Fibroblast of skin of left quadriceps (primary cell): ENCODE data around the gene CCL27.
"Not testable (repeated sequence)": the region's sequence is repeated elsewhere in the genome, so short reads cannot be mapped to it uniquely, and the experiment has no call there.

ENCODE experiments used
- DNase-seq, 2 experiments: peaks; one replicate each; pipeline ENCODE4 v3.0.0-alpha.2; 2013; ENCODE audit warnings: low read depth in 2 of 2

The CCL27 gene

GRCh38 chr9:34651321-34651720, 11.1 kb downstream of the CCL27 start:
- DNase-seq: no peak

GRCh38 chr9:34650816-34651215, 11.6 kb downstream of the CCL27 start:
- no peak for DNase-seq

- no peak for DNase-seq
Measured at GRCh38 chr9:34648673-34649072, 13.8 kb downstream of the CCL27 start.

- DNase-seq: no peak
Measured at GRCh38 chr9:34647651-34648050, 14.8 kb downstream of the CCL27 start.

GRCh38 chr9:34647084-34647403, 15.4 kb downstream of the CCL27 start:
- DNase-seq: no peak

GRCh38 chr9:34646211-34647083, 16.0 kb downstream of the CCL27 start, which contains the start of gene GALT:
TSS of gene GALT (plus strand) at chr9:34646675. CDS start at chr9:34646705, 30 bp downstream.
- DNase-seq: peak in 1 of 2 experiments; percentile 63

- no peak for DNase-seq
Measured at GRCh38 chr9:34644766-34645314, 17.6 kb downstream of the CCL27 start.

- DNase-seq: no peak
Measured at GRCh38 chr9:34642679-34643078, 19.8 kb downstream of the CCL27 start.

- not testable (repeated sequence) for DNase-seq
Measured at GRCh38 chr9:34639322-34639721, 23.1 kb downstream of the CCL27 start.

GRCh38 chr9:34638138-34638445, 24.4 kb downstream of the CCL27 start:
- DNase-seq: no peak

- peak; percentile 86 to 89 for DNase-seq
Measured at GRCh38 chr9:34637356-34638137, 24.9 kb downstream of the CCL27 start, which contains the start of gene SIGMAR1. TSS of gene SIGMAR1 (minus strand) at chr9:34637787. CDS start at chr9:34637697, 90 bp downstream.

- DNase-seq: no peak
Measured at GRCh38 chr9:34636791-34637355, 25.6 kb downstream of the CCL27 start.

- no peak for DNase-seq
Measured at GRCh38 chr9:34635556-34635955, 26.9 kb downstream of the CCL27 start.

GRCh38 chr9:34634551-34635248, 27.8 kb downstream of the CCL27 start:
- DNase-seq: no peak

- DNase-seq: no peak
Measured at GRCh38 chr9:34633851-34634550, 28.5 kb downstream of the CCL27 start.

- no peak for DNase-seq
Measured at GRCh38 chr9:34633166-34633565, 29.3 kb downstream of the CCL27 start.

- no peak for DNase-seq
Measured at GRCh38 chr9:34630402-34631154, 31.9 kb downstream of the CCL27 start.

GRCh38 chr9:34629491-34629808, 33.0 kb downstream of the CCL27 start:
- no peak for DNase-seq

- DNase-seq: no peak
Measured at GRCh38 chr9:34628656-34629490, 33.6 kb downstream of the CCL27 start, which contains the start of gene ARID3C. TSS of gene ARID3C (minus strand) at chr9:34629066. CDS start at chr9:34628014, 1,052 bp downstream.
